Measurements from ENCODE around the gene WNT3. TPM values are rescaled to one million over a fixed set of nuclear protein-coding genes. Genes with fewer than 3 reads are reported as not detected.

WNT3 gene
- total RNA-seq, 2 donors from 2014 or later: 0.20 to 0.29 TPM

- no peak overlapping the region for H3K27ac Mint-ChIP-seq
- ATAC-seq (peak in 1 of 2 donors; percentile 26), DNase-seq (ENCODE audit: low spot score) (no peak)
- H3K27me3 Mint-ChIP-seq: peaks cover 0 to 17% of the 10 kb centered on the region in 2 donors
- no peaks in the 10 kb centered on the region for H3K9me3 Mint-ChIP-seq
- H3K36me3 Mint-ChIP-seq: no peaks in the 10 kb centered on the region
- peaks cover 7 to 8% of the 10 kb centered on the region in 2 donors for H3K4me1 Mint-ChIP-seq (ENCODE audit: low read depth in 2 of 2)
- H3K4me3 Mint-ChIP-seq: no peak overlapping the region
Measured at GRCh38 chr17:46831573-46832330, 13.3 kb upstream of the WNT3 start.

- H3K36me3 Mint-ChIP-seq: no peaks in the 10 kb centered on the region
- no peaks in the 10 kb centered on the region for H3K9me3 Mint-ChIP-seq
- DNase-seq (ENCODE audit: low spot score) (no peak), ATAC-seq (no peak)
- no peak overlapping the region for H3K27ac Mint-ChIP-seq
- H3K27me3 Mint-ChIP-seq: peaks cover 0 to 13% of the 10 kb centered on the region in 2 donors
- no peaks in the 10 kb centered on the region for H3K4me1 Mint-ChIP-seq (ENCODE audit: low read depth in 2 of 2)
- H3K4me3 Mint-ChIP-seq: no peak overlapping the region
Measured at GRCh38 chr17:46827274-46827673, 8.8 kb upstream of the WNT3 start.

GRCh38 chr17:46826116-46826515, 7.6 kb upstream of the WNT3 start:
- no peak overlapping the region for H3K27ac Mint-ChIP-seq
- no peak overlapping the region for H3K4me3 Mint-ChIP-seq
- H3K4me1 Mint-ChIP-seq (ENCODE audit: low read depth in 2 of 2): no peaks in the 10 kb centered on the region
- ATAC-seq (peak in 1 of 2 donors; percentile 53), DNase-seq (ENCODE audit: low spot score) (no peak)
- H3K36me3 Mint-ChIP-seq: no peaks in the 10 kb centered on the region
- H3K9me3 Mint-ChIP-seq: no peaks in the 10 kb centered on the region
- peaks cover 9 to 20% of the 10 kb centered on the region in 2 donors for H3K27me3 Mint-ChIP-seq

- no peaks in the 10 kb centered on the region for H3K9me3 Mint-ChIP-seq
- ATAC-seq: no peak
- H3K27me3 Mint-ChIP-seq: peaks cover 22 to 25% of the 10 kb centered on the region in 2 donors
- H3K36me3 Mint-ChIP-seq: no peaks in the 10 kb centered on the region
- DNase-seq (ENCODE audit: low spot score): no peak
- no peak overlapping the region for H3K27ac Mint-ChIP-seq
- peaks cover 0 to 7% of the 10 kb centered on the region in 2 donors for H3K4me1 Mint-ChIP-seq (ENCODE audit: low read depth in 2 of 2)
- no peak overlapping the region for H3K4me3 Mint-ChIP-seq
Measured at GRCh38 chr17:46823657-46824056, 5.2 kb upstream of the WNT3 start.

GRCh38 chr17:46822388-46822921, 4.0 kb upstream of the WNT3 start:
- ATAC-seq (no peak), DNase-seq (ENCODE audit: low spot score) (no peak)
- Mint-ChIP-seq H3K9me3 (no peaks in the 10 kb centered on the region), H3K4me3 (no peak overlapping the region), H3K27me3 (peaks cover 30% of the 10 kb centered on the region in 2 donors), H3K27ac (no peak overlapping the region), H3K4me1 (ENCODE audit: low read depth in 2 of 2) (peaks cover 0 to 11% of the 10 kb centered on the region in 2 donors), H3K36me3 (no peaks in the 10 kb centered on the region)

GRCh38 chr17:46821482-46822387, 3.2 kb upstream of the WNT3 start:
- DNase-seq (ENCODE audit: low spot score) (no peak), ATAC-seq (no peak)
- Mint-ChIP-seq H3K27ac (no peak overlapping the region), H3K4me1 (ENCODE audit: low read depth in 2 of 2) (peaks cover 0 to 11% of the 10 kb centered on the region in 2 donors), H3K9me3 (no peaks in the 10 kb centered on the region), H3K4me3 (no peak overlapping the region), H3K27me3 (peaks cover 34 to 37% of the 10 kb centered on the region in 2 donors), H3K36me3 (no peaks in the 10 kb centered on the region)

GRCh38 chr17:46820592-46821450, 2.3 kb upstream of the WNT3 start:
- DNase-seq (ENCODE audit: low spot score) (no peak), ATAC-seq (no peak)
- Mint-ChIP-seq H3K4me3 (no peak overlapping the region), H3K27ac (no peak overlapping the region), H3K9me3 (no peaks in the 10 kb centered on the region), H3K36me3 (no peaks in the 10 kb centered on the region), H3K27me3 (peaks cover 42 to 46% of the 10 kb centered on the region in 2 donors), H3K4me1 (ENCODE audit: low read depth in 2 of 2) (peaks cover 0 to 11% of the 10 kb centered on the region in 2 donors)

- Mint-ChIP-seq H3K27me3 (peaks cover 44 to 49% of the 10 kb centered on the region in 2 donors), H3K4me3 (peak overlapping the region; percentile 67), H3K36me3 (no peaks in the 10 kb centered on the region), H3K9me3 (no peaks in the 10 kb centered on the region), H3K4me1 (ENCODE audit: low read depth in 2 of 2) (peaks cover 0 to 11% of the 10 kb centered on the region in 2 donors), H3K27ac (no peak overlapping the region)
- DNase-seq (ENCODE audit: low spot score) (no peak), ATAC-seq (no peak)
Measured at GRCh38 chr17:46819906-46820351, 1.4 kb upstream of the WNT3 start.

- no peaks in the 10 kb centered on the region for H3K36me3 Mint-ChIP-seq
- no peak overlapping the region for H3K27ac Mint-ChIP-seq
- H3K4me1 Mint-ChIP-seq (ENCODE audit: low read depth in 2 of 2): peaks cover 0 to 11% of the 10 kb centered on the region in 2 donors
- peaks cover 42 to 49% of the 10 kb centered on the region in 2 donors for H3K27me3 Mint-ChIP-seq
- peak overlapping the region; percentile 67 for H3K4me3 Mint-ChIP-seq
- DNase-seq (ENCODE audit: low spot score) (no peak), ATAC-seq (peak; percentile 16 to 28)
- H3K9me3 Mint-ChIP-seq: no peaks in the 10 kb centered on the region
Measured at GRCh38 chr17:46818929-46819859, 702 bp upstream of the WNT3 start.

GRCh38 chr17:46817901-46818209, 637 bp downstream of the WNT3 start:
- DNase-seq (ENCODE audit: low spot score) (no peak), ATAC-seq (no peak)
- Mint-ChIP-seq H3K4me3 (peak overlapping the region; percentile 67), H3K4me1 (ENCODE audit: low read depth in 2 of 2) (peaks cover 0 to 11% of the 10 kb centered on the region in 2 donors), H3K27ac (no peak overlapping the region), H3K36me3 (no peaks in the 10 kb centered on the region), H3K9me3 (no peaks in the 10 kb centered on the region), H3K27me3 (peaks cover 53 to 54% of the 10 kb centered on the region in 2 donors)

GRCh38 chr17:46817151-46817900, 1.2 kb downstream of the WNT3 start:
- H3K27ac Mint-ChIP-seq: no peak overlapping the region
- peaks cover 58 to 59% of the 10 kb centered on the region in 2 donors for H3K27me3 Mint-ChIP-seq
- peaks cover 0 to 11% of the 10 kb centered on the region in 2 donors for H3K4me1 Mint-ChIP-seq (ENCODE audit: low read depth in 2 of 2)
- peak overlapping the region; percentile 67 for H3K4me3 Mint-ChIP-seq
- H3K36me3 Mint-ChIP-seq: no peaks in the 10 kb centered on the region
- no peaks in the 10 kb centered on the region for H3K9me3 Mint-ChIP-seq
- no peak for DNase-seq (ENCODE audit: low spot score)
- ATAC-seq: no peak

All from natural killer cell treated with Interleukin-12 subunit alpha and Interleukin-12 subunit beta and Interleukin-15 and Interleukin-18, amount 100 ng/mL, for 72 hours (primary cell).